SK-N-SH treated with all-trans-retinoic acid at 6 μM for 48 hours (cell line): ENCODE data around the gene FFAR3.
"Not testable (repeated sequence)": the region's sequence is repeated elsewhere in the genome, so short reads cannot be mapped to it uniquely, and the experiment has no call there.

ENCODE experiments used
- ATAC-seq: fragments of 200-7000 bp; cut with Tn5 transposase; 3 replicates; pipeline ENCODE4 v1.9.1; 2020; ENCODE audit warnings: mild to moderate bottlenecking, moderate library complexity
- BACH2 ChIP-seq: fragments of 250-450 bp; sonication (Bioruptor Pico); IDR thresholded peaks from 2 replicates; pipeline ENCODE4 v1.9.0; 2021; ENCODE audit warnings: mild to moderate bottlenecking, borderline replicate concordance
- CSDC2 ChIP-seq: fragments of 250-450 bp; sonication (Bioruptor Pico); IDR thresholded peaks from 2 replicates; pipeline ENCODE4 v1.5.0; 2020; ENCODE audit warnings: mild to moderate bottlenecking, moderate library complexity
- CSRNP3 ChIP-seq: fragments of 250-450 bp; sonication (Bioruptor Pico); IDR thresholded peaks from 2 replicates; pipeline ENCODE4 v1.5.1; 2021; ENCODE audit warnings: mild to moderate bottlenecking, moderate library complexity
- ESRRG ChIP-seq: fragments of 250-450 bp; sonication (Bioruptor Pico); IDR thresholded peaks from 2 replicates; pipeline ENCODE4 v1.6.1; 2021; ENCODE audit warnings: mild to moderate bottlenecking
- GLIS3 ChIP-seq: fragments of 250-450 bp; sonication (Bioruptor Pico); IDR thresholded peaks from 2 replicates; pipeline ENCODE4 v1.5.0; 2020; ENCODE audit warnings: mild to moderate bottlenecking, moderate library complexity
- OSR1 ChIP-seq: fragments of 250-450 bp; sonication (Bioruptor Pico); IDR thresholded peaks from 2 replicates; pipeline ENCODE4 v1.8.0; 2022; ENCODE audit warnings: moderate library complexity, mild to moderate bottlenecking, inconsistent platforms
- PATZ1 ChIP-seq: fragments of 250-450 bp; sonication (Bioruptor Pico); IDR thresholded peaks from 2 replicates; pipeline ENCODE4 v1.8.0; 2020; ENCODE audit warnings: mild to moderate bottlenecking, moderate library complexity, borderline replicate concordance
- PPARA ChIP-seq: fragments of 250-450 bp; sonication (Bioruptor Pico); IDR thresholded peaks from 2 replicates; pipeline ENCODE4 v1.5.0; 2020; ENCODE audit warnings: mild to moderate bottlenecking, borderline replicate concordance
- RARB ChIP-seq: fragments of 250-450 bp; sonication (Bioruptor Pico); IDR thresholded peaks from 2 replicates; pipeline ENCODE4 v1.8.0; 2021; ENCODE audit warnings: mild to moderate bottlenecking, moderate library complexity
- SNAI2 ChIP-seq: fragments of 250-450 bp; sonication (Bioruptor Pico); IDR thresholded peaks from 2 replicates; pipeline ENCODE4 v1.5.0; 2020; ENCODE audit warnings: mild to moderate bottlenecking, moderate library complexity
- TCF4 ChIP-seq: fragments of 250-450 bp; sonication (Bioruptor Pico); IDR thresholded peaks from 2 replicates; pipeline ENCODE4 v1.8.0; 2021; ENCODE audit warnings: mild to moderate bottlenecking, moderate library complexity, borderline replicate concordance
- TOX ChIP-seq: fragments of 250-450 bp; sonication (Bioruptor Pico); IDR thresholded peaks from 2 replicates; pipeline ENCODE4 v1.8.0; 2021; ENCODE audit warnings: mild to moderate bottlenecking, moderate library complexity, borderline replicate concordance
- TSHZ2 ChIP-seq: fragments of 250-450 bp; sonication (Bioruptor Pico); IDR thresholded peaks from 2 replicates; pipeline ENCODE4 v1.5.0; 2020; ENCODE audit warnings: mild to moderate bottlenecking, moderate library complexity
- ZC3H10 ChIP-seq: fragments of 250-450 bp; sonication (Bioruptor Pico); IDR thresholded peaks from 2 replicates; pipeline ENCODE4 v1.5.1; 2021; ENCODE audit warnings: mild to moderate bottlenecking, moderate library complexity
- ZFP30 ChIP-seq: fragments of 450-650 bp; formaldehyde crosslinking; IDR thresholded peaks from 2 replicates; pipeline ENCODE4 v1.5.0; 2022; ENCODE audit warnings: mild to moderate bottlenecking, moderate library complexity
- ZNF565 ChIP-seq: fragments of 450-650 bp; formaldehyde crosslinking; conservative IDR thresholded peaks from 2 replicates; pipeline ENCODE4 v1.5.0; 2020; ENCODE audit warnings: low read depth, mild to moderate bottlenecking, moderate library complexity
- ZNF70 ChIP-seq: fragments of 450-650 bp; formaldehyde crosslinking; IDR thresholded peaks from 2 replicates; pipeline ENCODE4 v1.5.0; 2020; ENCODE audit warnings: mild to moderate bottlenecking, moderate library complexity
- ZNF8 ChIP-seq: fragments of 450-650 bp; formaldehyde crosslinking; IDR thresholded peaks from 2 replicates; pipeline ENCODE4 v1.5.0; 2020; ENCODE audit warnings: mild to moderate bottlenecking, moderate library complexity

Gene FFAR3

DNA sequence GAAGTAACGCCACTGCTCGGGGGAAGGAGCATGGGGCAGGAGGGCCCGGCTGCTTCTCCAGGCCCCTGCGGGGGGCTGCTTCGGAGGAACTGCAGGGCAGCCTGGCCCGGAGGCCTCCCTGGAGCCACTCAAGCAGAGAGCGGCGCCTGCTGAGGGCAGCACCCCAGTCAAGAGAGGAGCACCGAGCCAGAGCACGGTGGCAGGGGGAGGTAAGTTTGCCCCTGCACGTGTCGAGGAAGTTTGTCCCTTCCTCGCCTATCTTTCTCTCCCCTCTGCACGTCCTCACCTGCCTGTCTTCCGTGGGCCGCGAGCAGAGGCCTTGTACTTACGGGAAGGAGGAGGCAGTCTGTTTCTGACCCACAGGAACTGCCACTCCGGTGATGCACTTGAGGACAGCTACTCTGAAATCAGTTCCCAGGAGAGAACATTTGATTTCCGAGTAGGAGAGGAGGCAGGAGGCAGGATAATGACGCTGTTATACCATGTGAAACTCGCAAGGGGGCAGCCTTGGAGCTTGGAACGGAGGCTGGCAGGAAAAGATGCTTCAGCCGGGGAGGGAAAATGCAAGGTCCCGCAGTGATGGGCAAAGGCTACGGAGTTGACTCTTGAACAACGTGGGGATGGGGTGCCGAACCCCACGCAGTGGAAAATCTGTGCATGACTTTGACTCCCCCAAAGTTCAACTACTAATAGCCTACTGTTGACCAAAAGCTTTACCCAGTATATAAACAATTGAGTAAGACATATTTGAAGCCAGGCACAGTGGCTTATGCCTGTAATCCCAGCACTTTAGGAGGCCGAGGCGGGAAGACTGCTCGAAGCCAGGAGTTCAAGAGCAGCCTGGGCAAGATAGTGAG is 5.6 kb upstream of the FFAR3 start:
- TF ChIP-seq ZNF70 (CRISPR knock-in tag) (no peak), ZC3H10 (CRISPR knock-in tag) (no peak), SNAI2 (CRISPR knock-in tag) (no peak), GLIS3 (CRISPR knock-in tag) (no peak), CSDC2 (CRISPR knock-in tag) (no peak)
- TF ChIP-seq, all 23 proteins: peak for 0
- ATAC-seq: peak; percentile 89

- no peak for ATAC-seq
- no peak for TF ChIP-seq PATZ1 (CRISPR knock-in tag)
- no peak for TF ChIP-seq TOX (CRISPR knock-in tag)
- no peak for TF ChIP-seq CSRNP3 (CRISPR knock-in tag)
- no peak for TF ChIP-seq OSR1
These were observed 4.6 kb upstream of the FFAR3 start for GRCh38 chr19:35353635-35354034.

GRCh38 chr19:35354898-35355297 is 3.4 kb upstream of the FFAR3 start:
- no peak for ATAC-seq

GRCh38 chr19:35355791-35356460 is 2.3 kb upstream of the FFAR3 start:
- TF ChIP-seq ZFP30 (CRISPR knock-in tag) (no peak), CSRNP3 (CRISPR knock-in tag) (no peak)
- no peak for ATAC-seq

More at GRCh38 chr19:35354898-35355297, 3.4 kb upstream of the FFAR3 start:
- TF ChIP-seq PPARA (CRISPR knock-in tag) (no peak), ZNF70 (CRISPR knock-in tag) (no peak), BACH2 (no peak), GLIS3 (CRISPR knock-in tag) (no peak)

- not testable (repeated sequence) for ATAC-seq
These were observed 574 bp downstream of the FFAR3 start for GRCh38 chr19:35358834-35359233.

DNA sequence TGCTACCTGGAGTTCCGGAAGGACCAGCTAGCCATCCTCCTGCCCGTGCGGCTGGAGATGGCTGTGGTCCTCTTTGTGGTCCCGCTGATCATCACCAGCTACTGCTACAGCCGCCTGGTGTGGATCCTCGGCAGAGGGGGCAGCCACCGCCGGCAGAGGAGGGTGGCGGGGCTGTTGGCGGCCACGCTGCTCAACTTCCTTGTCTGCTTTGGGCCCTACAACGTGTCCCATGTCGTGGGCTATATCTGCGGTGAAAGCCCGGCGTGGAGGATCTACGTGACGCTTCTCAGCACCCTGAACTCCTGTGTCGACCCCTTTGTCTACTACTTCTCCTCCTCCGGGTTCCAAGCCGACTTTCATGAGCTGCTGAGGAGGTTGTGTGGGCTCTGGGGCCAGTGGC is 1.1 kb downstream of the FFAR3 start:
- not testable (repeated sequence) for ATAC-seq

DNA sequence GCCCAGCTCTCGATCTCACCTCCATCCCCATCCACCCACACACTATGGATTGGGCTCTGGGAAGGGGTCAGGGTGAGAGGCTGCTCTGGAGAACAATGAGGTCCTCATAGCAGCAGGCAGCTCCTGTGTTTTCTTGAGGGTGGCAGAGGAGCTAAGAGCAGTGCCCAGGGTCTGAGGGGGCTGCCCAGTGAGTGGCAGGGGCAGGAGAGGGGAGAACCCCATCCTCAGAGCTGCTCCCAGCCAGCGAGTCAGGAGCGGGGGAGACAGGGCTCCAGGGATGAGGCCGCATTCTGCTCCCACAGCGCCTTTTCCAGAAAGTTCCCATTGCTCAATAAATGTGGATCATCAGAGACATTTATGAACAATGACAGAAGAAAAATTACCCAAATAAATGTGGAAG is 1.8 kb downstream of the FFAR3 start:
- ATAC-seq: not testable (repeated sequence)

DNA sequence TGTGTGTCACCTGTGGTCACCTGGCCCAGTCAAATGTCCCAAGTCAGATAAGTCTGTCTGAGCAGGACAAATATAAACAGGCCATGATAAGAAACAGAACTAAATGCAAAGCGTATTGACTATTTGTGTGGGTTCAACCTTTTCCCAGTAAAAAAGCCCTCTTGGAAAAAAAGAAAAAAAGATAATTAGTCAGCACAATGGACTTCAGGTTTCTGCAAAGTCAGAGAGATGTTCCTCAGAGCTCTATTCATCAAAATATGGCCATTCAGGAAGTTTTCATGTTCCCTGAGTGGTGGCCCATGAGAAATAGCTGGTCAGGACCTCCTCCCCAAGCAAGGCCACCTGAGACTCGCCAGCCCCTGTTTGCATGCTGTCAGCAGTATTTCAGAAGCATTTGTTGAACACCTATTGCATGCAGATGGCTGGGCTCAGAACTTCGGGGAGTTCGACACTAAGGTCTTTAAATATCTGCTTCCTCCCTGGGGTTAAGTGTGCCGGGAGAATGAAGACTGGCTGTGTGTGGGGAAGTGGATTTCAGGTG is 2.7 kb downstream of the FFAR3 start:
- ATAC-seq: no peak
- no peak for TF ChIP-seq TSHZ2 (CRISPR knock-in tag)
- no peak for TF ChIP-seq ESRRG (CRISPR knock-in tag)
- TF ChIP-seq ZNF8 (CRISPR knock-in tag): no peak
- TF ChIP-seq OSR1: no peak
- no peak for TF ChIP-seq RARB
- TF ChIP-seq CSDC2 (CRISPR knock-in tag): no peak
- TF ChIP-seq TCF4 (CRISPR knock-in tag): no peak
- TF ChIP-seq ZNF565 (CRISPR knock-in tag): no peak
- TF ChIP-seq CSRNP3 (CRISPR knock-in tag): no peak
- TF ChIP-seq PPARA (CRISPR knock-in tag): no peak
- no peak for TF ChIP-seq ZC3H10 (CRISPR knock-in tag)
